Measurements from ENCODE around the gene DCST1. TPM values are rescaled to one million over a fixed set of nuclear protein-coding genes. Genes with fewer than 3 reads are reported as not detected.

The DCST1 gene
- total RNA-seq, 1 experiment from 2014 or later = 0.22 TPM

DNA sequence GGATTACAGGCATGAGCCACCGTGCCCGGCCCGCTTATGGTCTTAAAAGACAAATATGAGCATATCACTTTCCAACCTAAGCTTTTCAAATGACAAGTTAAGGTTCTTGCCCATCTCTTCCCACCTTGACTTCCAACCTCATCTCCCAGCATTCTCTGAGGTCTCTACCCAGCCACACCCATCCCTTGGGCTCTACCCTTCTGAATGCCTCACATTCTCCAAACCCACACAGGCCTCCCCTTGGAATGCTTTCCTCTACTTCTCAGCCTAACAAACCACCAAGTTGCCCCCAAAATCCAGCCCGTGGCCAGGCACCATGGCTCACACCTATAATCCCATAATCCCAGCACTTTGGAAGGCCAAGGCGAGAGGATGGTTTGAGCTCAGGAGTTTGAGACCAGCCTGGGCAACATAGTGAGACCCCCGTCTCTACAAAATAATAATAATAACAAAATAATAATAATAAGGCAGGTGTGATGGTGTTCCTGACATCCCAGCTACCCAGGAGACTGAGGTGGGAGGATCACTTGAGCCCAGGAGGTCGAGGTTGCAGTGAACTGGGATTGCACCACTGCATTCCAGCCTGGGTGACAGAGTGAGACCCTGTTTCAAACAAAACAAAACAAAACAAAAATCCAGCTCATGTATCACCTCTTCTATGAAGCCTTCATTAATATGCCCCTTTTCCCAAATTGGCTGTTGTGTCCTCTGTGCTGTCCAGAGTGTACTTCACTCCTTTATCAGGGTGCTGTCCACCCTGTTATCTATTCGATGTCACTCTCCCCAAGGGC is 11.3 kb upstream of the DCST1 start:
- H3F3A ChIP-seq (ENCODE audit: insufficient read depth, low read depth) = peaks cover 20% of the 10 kb centered on the region; the same call in 1 of the 2 replicates
- ChIA-PET POLR2A (ENCODE audit: unreplicated experiment) (interaction anchor here (0.5 to 0.7 kb wide), 5 partner anchors 16 to 34 kb away, joined by 3 to 6 read pairs (median 3); no protein-coding TSS in a partner anchor), CTCF (interaction anchor here (1.0 to 1.6 kb wide), 2 partner anchors 17 to 22 kb away, joined by 3 to 8 read pairs; no protein-coding TSS in a partner anchor)
- peak overlapping the region; percentile 38; the same call in 1 of the 2 replicates for H3K4me2 ChIP-seq
- H3K4me1 ChIP-seq (replicated peaks; ENCODE audit: insufficient read depth) = peaks cover 62% of the 10 kb centered on the region
- H3K27ac ChIP-seq = no peak overlapping the region
- H3K27me3 ChIP-seq (ENCODE audit: insufficient read depth, low read depth) = no peaks in the 10 kb centered on the region
- no peaks in the 10 kb centered on the region for H3K36me3 ChIP-seq (ENCODE audit: low read depth)
- H3K9me3 ChIP-seq (ENCODE audit: insufficient read depth, low read depth) = no peaks in the 10 kb centered on the region
- H3K9me2 ChIP-seq (ENCODE audit: insufficient read depth) = no peaks in the 10 kb centered on the region
- no peaks in the 10 kb centered on the region for H4K20me1 ChIP-seq (ENCODE audit: insufficient read depth)
- intact Hi-C loops (cut with micrococcal nuclease; ENCODE audit: unreplicated experiment) = loop anchor here (2.0 kb wide), 1 partner anchor 16 kb away; no protein-coding TSS in a partner anchor
- no peak overlapping the region for H2AFZ ChIP-seq
- H3K4me3 ChIP-seq = no peak overlapping the region
- no TSS peak for BruUV-seq (replicated peaks)
- TF ChIP-seq CTCF (conservative IDR thresholded peaks at IDR 0.05) (no peak), EZH2 (IDR thresholded peaks at IDR 0.05; ENCODE audit: low read depth) (no peak)
- DNase-seq = peak; percentile 53 to 65
- H3K79me2 ChIP-seq (ENCODE audit: low read depth) = no peaks in the 10 kb centered on the region

GRCh38 chr1:155022927-155023236 is 10.7 kb upstream of the DCST1 start:
- Histone ChIP-seq H3K9me2 (ENCODE audit: insufficient read depth) (no peaks in the 10 kb centered on the region), H3K4me1 (replicated peaks; ENCODE audit: insufficient read depth) (peaks cover 62% of the 10 kb centered on the region), H3F3A (ENCODE audit: insufficient read depth, low read depth) (peaks cover 20% of the 10 kb centered on the region; the same call in 1 of the 2 replicates), H3K36me3 (ENCODE audit: low read depth) (no peaks in the 10 kb centered on the region), H3K4me2 (peak overlapping the region; percentile 15; the same call in 1 of the 2 replicates), H3K27me3 (ENCODE audit: insufficient read depth, low read depth) (no peaks in the 10 kb centered on the region), H3K27ac (no peak overlapping the region), H3K9me3 (ENCODE audit: insufficient read depth, low read depth) (no peaks in the 10 kb centered on the region), H4K20me1 (ENCODE audit: insufficient read depth) (no peaks in the 10 kb centered on the region), H3K4me3 (no peak overlapping the region), H2AFZ (no peak overlapping the region), H3K79me2 (ENCODE audit: low read depth) (no peaks in the 10 kb centered on the region)
- no peak for TF ChIP-seq CTCF (conservative IDR thresholded peaks at IDR 0.05)
- no peak for TF ChIP-seq EZH2 (IDR thresholded peaks at IDR 0.05; ENCODE audit: low read depth)
- no TSS peak for BruUV-seq (replicated peaks)
- DNase-seq = peak in 1 of 2 experiments; percentile 55
- intact Hi-C loops (cut with micrococcal nuclease; ENCODE audit: unreplicated experiment) = loop anchor here (2.0 kb wide), 1 partner anchor 16 kb away; no protein-coding TSS in a partner anchor
- ChIA-PET CTCF (interaction anchor here (0.9 to 1.6 kb wide), 3 partner anchors 16 to 28 kb away, joined by 3 to 8 read pairs (median 4); no protein-coding TSS in a partner anchor), POLR2A (ENCODE audit: unreplicated experiment) (interaction anchor here (0.6 to 0.7 kb wide), 2 partner anchors 15 to 21 kb away, joined by 3 read pairs; no protein-coding TSS in a partner anchor)

GRCh38 chr1:155023627-155024026 is 10.0 kb upstream of the DCST1 start:
- H3K27me3 ChIP-seq (ENCODE audit: insufficient read depth, low read depth) = no peaks in the 10 kb centered on the region
- H3K9me2 ChIP-seq (ENCODE audit: insufficient read depth) = no peaks in the 10 kb centered on the region
- no peak overlapping the region for H3K4me2 ChIP-seq
- no peak for DNase-seq
- BruUV-seq (replicated peaks) = no TSS peak
- H3K36me3 ChIP-seq (ENCODE audit: low read depth) = no peaks in the 10 kb centered on the region
- ChIA-PET POLR2A (ENCODE audit: unreplicated experiment) (interaction anchor here (0.5 kb wide), 1 partner anchor 120 kb away, joined by 3 read pairs; no protein-coding TSS in a partner anchor), CTCF (interaction anchor here (0.9 kb wide), 1 partner anchor 27 kb away, joined by 4 read pairs; no protein-coding TSS in a partner anchor)
- no peak overlapping the region for H2AFZ ChIP-seq
- H4K20me1 ChIP-seq (ENCODE audit: insufficient read depth) = no peaks in the 10 kb centered on the region
- no peak for TF ChIP-seq CTCF (conservative IDR thresholded peaks at IDR 0.05)
- TF ChIP-seq EZH2 (IDR thresholded peaks at IDR 0.05; ENCODE audit: low read depth) = no peak
- peaks cover 23% of the 10 kb centered on the region; the same call in 1 of the 2 replicates for H3F3A ChIP-seq (ENCODE audit: insufficient read depth, low read depth)
- no peaks in the 10 kb centered on the region for H3K9me3 ChIP-seq (ENCODE audit: insufficient read depth, low read depth)
- H3K4me1 ChIP-seq (replicated peaks; ENCODE audit: insufficient read depth) = peaks cover 54% of the 10 kb centered on the region
- no peak overlapping the region for H3K4me3 ChIP-seq
- intact Hi-C loops (cut with micrococcal nuclease; ENCODE audit: unreplicated experiment) = loop anchor here (2.0 kb wide), 1 partner anchor 15 kb away; no protein-coding TSS in a partner anchor
- H3K79me2 ChIP-seq (ENCODE audit: low read depth) = no peaks in the 10 kb centered on the region
- no peak overlapping the region for H3K27ac ChIP-seq
